HG02642 (cell line): ENCODE measurements around the gene DEUP1.
"Not testable (repeated sequence)": the region's sequence is repeated elsewhere in the genome, so short reads cannot be mapped to it uniquely, and the experiment has no call there.

Source experiments
- ATAC-seq: cut with Tn5 transposase; IDR thresholded peaks from one replicate; pipeline ENCODE4 v1.9.1; 2021; ENCODE audit warnings: mild to moderate bottlenecking; ENCODE audit not compliant: unreplicated experiment, poor library complexity

DEUP1 gene

GRCh38 chr11:93330446-93330984 is at the start of gene DEUP1:
TSS of gene DEUP1 (plus strand) at chr11:93330742. CDS start at chr11:93332260, 1,518 bp downstream.
- ATAC-seq = no peak

GRCh38 chr11:93285430-93285829 is 45.1 kb upstream of the DEUP1 start:
- ATAC-seq = no peak

- ATAC-seq = no peak
Measured at GRCh38 chr11:93287434-93287833, 43.1 kb upstream of the DEUP1 start.

- peak; percentile 43 for ATAC-seq
Measured at GRCh38 chr11:93288079-93288478, 42.5 kb upstream of the DEUP1 start.

GRCh38 chr11:93288767-93289166 is 41.8 kb upstream of the DEUP1 start:
- no peak for ATAC-seq

GRCh38 chr11:93289782-93290463 is 40.6 kb upstream of the DEUP1 start:
- no peak for ATAC-seq

- ATAC-seq = no peak
Measured at GRCh38 chr11:93291110-93291509, 39.4 kb upstream of the DEUP1 start.

- ATAC-seq = no peak
Measured at GRCh38 chr11:93291898-93292297, 38.6 kb upstream of the DEUP1 start.

- ATAC-seq = no peak
Measured at GRCh38 chr11:93295921-93296575, 34.5 kb upstream of the DEUP1 start.

GRCh38 chr11:93303689-93304088 is 26.9 kb upstream of the DEUP1 start:
- no peak for ATAC-seq

GRCh38 chr11:93314399-93314798 is 16.1 kb upstream of the DEUP1 start:
- not testable (repeated sequence) for ATAC-seq

GRCh38 chr11:93319224-93319839 is 11.2 kb upstream of the DEUP1 start:
- no peak for ATAC-seq

- ATAC-seq = no peak
Measured at GRCh38 chr11:93320230-93320629, 10.3 kb upstream of the DEUP1 start.

GRCh38 chr11:93322207-93322606 is 8.3 kb upstream of the DEUP1 start:
- ATAC-seq = no peak

GRCh38 chr11:93323747-93324146 is 6.8 kb upstream of the DEUP1 start:
- ATAC-seq = no peak

- ATAC-seq = no peak
Measured at GRCh38 chr11:93324500-93324899, 6.0 kb upstream of the DEUP1 start.

- no peak for ATAC-seq
Measured at GRCh38 chr11:93326681-93327080, 3.9 kb upstream of the DEUP1 start.

- no peak for ATAC-seq
Measured at GRCh38 chr11:93329936-93330445, 551 bp upstream of the DEUP1 start.

- ATAC-seq = no peak
Measured at GRCh38 chr11:93340223-93340622, 9.7 kb downstream of the DEUP1 start.

GRCh38 chr11:93344855-93345333 is 14.4 kb downstream of the DEUP1 start:
- no peak for ATAC-seq

GRCh38 chr11:93348930-93349329 is 18.4 kb downstream of the DEUP1 start:
- ATAC-seq = no peak
